ENCODE results near the gene SUFU.

DNA sequence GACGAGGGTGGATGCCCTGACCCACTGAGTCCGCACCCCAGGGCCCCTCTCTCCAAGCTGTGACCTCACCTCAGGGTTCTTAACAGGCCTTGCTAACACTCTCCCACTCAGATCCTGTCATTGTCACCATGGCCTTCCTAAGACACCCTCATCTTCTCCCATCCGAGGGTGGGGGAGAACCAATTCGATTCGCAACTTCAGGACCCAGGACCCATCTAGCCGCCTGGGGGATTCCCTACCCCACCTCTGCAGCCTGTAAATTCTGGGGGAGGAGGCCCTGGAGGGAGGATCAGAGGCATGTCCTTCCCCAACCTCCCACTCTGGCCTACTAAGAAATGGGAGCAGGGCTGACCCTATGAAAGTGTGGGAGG, 157.9 kb downstream of the SUFU start:
- TF ChIP-seq, protein P1, sequence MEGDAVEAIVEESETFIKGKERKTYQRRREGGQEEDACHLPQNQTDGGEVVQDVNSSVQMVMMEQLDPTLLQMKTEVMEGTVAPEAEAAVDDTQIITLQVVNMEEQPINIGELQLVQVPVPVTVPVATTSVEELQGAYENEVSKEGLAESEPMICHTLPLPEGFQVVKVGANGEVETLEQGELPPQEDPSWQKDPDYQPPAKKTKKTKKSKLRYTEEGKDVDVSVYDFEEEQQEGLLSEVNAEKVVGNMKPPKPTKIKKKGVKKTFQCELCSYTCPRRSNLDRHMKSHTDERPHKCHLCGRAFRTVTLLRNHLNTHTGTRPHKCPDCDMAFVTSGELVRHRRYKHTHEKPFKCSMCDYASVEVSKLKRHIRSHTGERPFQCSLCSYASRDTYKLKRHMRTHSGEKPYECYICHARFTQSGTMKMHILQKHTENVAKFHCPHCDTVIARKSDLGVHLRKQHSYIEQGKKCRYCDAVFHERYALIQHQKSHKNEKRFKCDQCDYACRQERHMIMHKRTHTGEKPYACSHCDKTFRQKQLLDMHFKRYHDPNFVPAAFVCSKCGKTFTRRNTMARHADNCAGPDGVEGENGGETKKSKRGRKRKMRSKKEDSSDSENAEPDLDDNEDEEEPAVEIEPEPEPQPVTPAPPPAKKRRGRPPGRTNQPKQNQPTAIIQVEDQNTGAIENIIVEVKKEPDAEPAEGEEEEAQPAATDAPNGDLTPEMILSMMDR (IDR thresholded peaks at IDR 0.05): no peak
- no peak for TF ChIP-seq POLR2A (IDR thresholded peaks at IDR 0.05)

All from vagina (tissue), 2 donors.